Liver (tissue), 9 donors: ENCODE results near the gene MFRP. TPM values are rescaled to one million over a fixed set of nuclear protein-coding genes. Genes with fewer than 3 reads are reported as not detected.

Source experiments
- DNase-seq: peaks from one replicate; pipeline ENCODE4 v3.0.0-alpha.2; 2017; ENCODE audit warnings: low spot score
- H3K27ac ChIP-seq, 2 donors: one replicate each; pipeline ENCODE4 v1.7.0; 2013; ENCODE audit warnings: inconsistent platforms in 2 of 2, low read length in 2 of 2, control low read depth in 1 of 2, low read depth in 1 of 2, mild to moderate bottlenecking in 1 of 2
- H3K27me3 ChIP-seq, 4 donors: one replicate each; pipeline versions ENCODE4 v1.6.1 to v1.7.0; 2013; ENCODE audit warnings: low read length in 3 of 4, inconsistent platforms in 1 of 4, mild to moderate bottlenecking in 1 of 4, moderate library complexity in 1 of 4; ENCODE audit not compliant: control insufficient read depth in 4 of 4, insufficient read depth in 4 of 4
- H3K36me3 ChIP-seq, 4 donors: one replicate each; pipeline versions ENCODE4 v1.6.1 to v1.7.0; 2013; ENCODE audit warnings: low read length in 3 of 4, mild to moderate bottlenecking in 3 of 4, low read depth in 1 of 4, moderate library complexity in 1 of 4; ENCODE audit not compliant: control insufficient read depth in 4 of 4, insufficient read depth in 3 of 4
- H3K4me1 ChIP-seq, 4 donors: one replicate each; pipeline versions ENCODE4 v1.6.1 to v1.7.0; 2013; ENCODE audit warnings: low read length in 3 of 4, mild to moderate bottlenecking in 3 of 4, moderate library complexity in 1 of 4; ENCODE audit not compliant: control insufficient read depth in 4 of 4, insufficient read depth in 4 of 4
- H3K4me3 ChIP-seq, 3 donors: one replicate each; pipeline versions ENCODE4 v1.6.1 to v1.7.0; 2013; ENCODE audit warnings: low read length in 3 of 3, control low read depth in 1 of 3, low read depth in 1 of 3, mild to moderate bottlenecking in 1 of 3
- H3K9ac ChIP-seq, 2 donors: one replicate each; pipeline ENCODE4 v1.7.0; 2013; ENCODE audit warnings: low read length in 2 of 2, mild to moderate bottlenecking in 2 of 2, moderate library complexity in 2 of 2, control low read depth in 1 of 2, low read depth in 1 of 2
- H3K9me3 ChIP-seq, 4 donors: one replicate each; pipeline versions ENCODE4 v1.6.1 to v1.7.0; 2013; ENCODE audit warnings: low read length in 3 of 4; ENCODE audit not compliant: control insufficient read depth in 4 of 4
- ATF3 ChIP-seq: IDR thresholded peaks from 2 replicates; pipeline ENCODE4 v1.6.1; 2016; ENCODE audit warnings: antibody characterized with exemption
- FOXA1 ChIP-seq: IDR thresholded peaks from 2 replicates; pipeline ENCODE4 v1.6.1; 2016; ENCODE audit warnings: antibody characterized with exemption
- GABPA ChIP-seq, 2 donors: IDR thresholded peaks in 1 of 2; conservative IDR thresholded peaks in 1 of 2; 2 replicates each; pipeline ENCODE4 v1.6.1; 2016; ENCODE audit warnings: antibody characterized with exemption in 2 of 2, mild to moderate bottlenecking in 1 of 2, moderate library complexity in 1 of 2
- HNF4A ChIP-seq, 2 donors: conservative IDR thresholded peaks; 2 replicates each; pipeline ENCODE4 v1.6.1; 2016; ENCODE audit warnings: antibody characterized with exemption in 2 of 2, mild to moderate bottlenecking in 2 of 2
- HNF4G ChIP-seq: IDR thresholded peaks from 2 replicates; pipeline ENCODE4 v1.6.1; 2016; ENCODE audit warnings: antibody characterized with exemption
- JUND ChIP-seq, 2 donors: IDR thresholded peaks; 2 replicates each; pipeline ENCODE4 v1.6.1; 2016; ENCODE audit warnings: antibody characterized with exemption in 2 of 2
- MAX ChIP-seq: IDR thresholded peaks from 2 replicates; pipeline ENCODE4 v1.6.1; 2016; ENCODE audit warnings: antibody characterized with exemption
- RAD21 ChIP-seq, 2 donors: IDR thresholded peaks; 2 replicates each; pipeline ENCODE4 v1.6.1; 2016; ENCODE audit warnings: antibody characterized with exemption in 2 of 2, mild to moderate bottlenecking in 2 of 2
- RXRA ChIP-seq, 2 donors: IDR thresholded peaks; 2 replicates each; pipeline ENCODE4 v1.6.1; 2017 to 2018; ENCODE audit warnings: antibody characterized with exemption in 2 of 2, mild to moderate bottlenecking in 1 of 2
- TAF1 ChIP-seq: conservative IDR thresholded peaks from 2 replicates; pipeline ENCODE4 v1.6.1; 2016; ENCODE audit warnings: antibody characterized with exemption, mild to moderate bottlenecking
- YY1 ChIP-seq: IDR thresholded peaks from 2 replicates; pipeline ENCODE4 v1.6.1; 2016; ENCODE audit warnings: antibody characterized with exemption, mild to moderate bottlenecking
- WGBS: extraction: QIAGEN DNeasy Blood & Tissue Kit; methylation state at CpG from one replicate; pipeline ENCODE4 v1.1.7; 2013; 5-methylcytosine and 5-hydroxymethylcytosine counted together
- polyA plus RNA-seq, 2 donors: library from polyadenylated mRNA; stranded (reverse) in 1 of 2; unstranded in 1 of 2; fragments of 200-250 nt in 1 of 2; fragments of >200 nt in 1 of 2; fragmentation: Nextera tagmentation in 1 of 2; extraction: Ambion mirVana in 1 of 2; gene quantifications; one replicate each; pipeline versions ENCODE4 v1.2.1 to v1.2.3, GENCODE V29; 2013 to 2015
- total RNA-seq, 2 donors: library from RNA; depleted of rRNA; stranded (reverse); fragments of >200 nt; gene quantifications; one replicate each; pipeline ENCODE4 v1.2.3, GENCODE V29; 2014
- TF ChIP-seq, protein P1 (sequence below): IDR thresholded peaks from 2 replicates; pipeline ENCODE4 v1.6.1; 2016; ENCODE audit warnings: antibody characterized with exemption
- TF ChIP-seq, protein P2 (sequence below): fragments of 150-350 bp; IDR thresholded peaks from 2 replicates; pipeline ENCODE4 v1.5.1; 2017; ENCODE audit warnings: improper control_type of control experiment, low read depth, low read length; ENCODE audit not compliant: missing input control
- TF ChIP-seq, protein P3 (sequence below): IDR thresholded peaks from 2 replicates; pipeline ENCODE4 v1.6.1; 2016; ENCODE audit warnings: antibody characterized with exemption, mild to moderate bottlenecking
- donor health status: healthy.
- donor health status: healthy.
- donor health status: healthy.
- donor health status: healthy.
- donor health status: healthy.

MFRP gene
- not detected for total RNA-seq
- not detected for polyA plus RNA-seq

GRCh38 chr11:119346605-119347004 is at the start of gene MFRP:
Gene MFRP (minus strand): TSS chr11:119346705. CDS start chr11:119346513, 192 bp downstream.
- no peak within 1 kb of the TSS for H3K27ac ChIP-seq
- no peaks in the 10 kb centered on the region for H3K9me3 ChIP-seq

DNA sequence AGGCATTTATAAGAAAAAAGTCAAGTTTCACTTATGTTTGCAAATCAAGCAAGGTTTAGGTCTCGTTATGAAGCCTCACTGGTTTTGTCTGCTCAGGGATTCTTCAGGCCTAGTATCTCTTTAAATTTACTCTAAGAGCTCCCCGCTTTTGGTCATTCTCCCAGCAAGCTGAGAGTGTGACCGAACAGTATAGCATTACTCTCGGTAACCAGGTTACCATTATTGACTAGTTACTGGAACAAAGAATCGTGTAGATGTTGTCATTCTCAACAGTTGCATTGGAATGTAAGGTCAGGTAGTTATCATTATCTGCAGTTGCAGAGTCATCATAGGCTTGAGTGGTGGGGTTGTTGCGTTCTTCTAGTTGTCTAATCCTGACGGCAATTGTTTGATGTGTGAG is 44.8 kb upstream of the MFRP start:
- Histone ChIP-seq H3K27ac (no peak overlapping the region), H3K27me3 (no peaks in the 10 kb centered on the region), H3K4me3 (no peak overlapping the region), H3K9ac (no peak overlapping the region), H3K4me1 (no peaks in the 10 kb centered on the region), H3K36me3 (no peaks in the 10 kb centered on the region), H3K9me3 (no peaks in the 10 kb centered on the region)
- WGBS = 94% methylated on average over 7 of the region's 7 CpGs
- no peak for DNase-seq
- TF ChIP-seq MAX (no peak), RXRA (IDR thresholded peaks at IDR 0.05) (no peak), HNF4A (conservative IDR thresholded peaks at IDR 0.05) (no peak), FOXA1 (no peak), TAF1 (no peak), GABPA (IDR thresholded peaks at IDR 0.05 in 1 of 2, conservative IDR thresholded peaks at IDR 0.05 in 1 of 2) (no peak), ATF3 (no peak)
- TF ChIP-seq, protein P1, sequence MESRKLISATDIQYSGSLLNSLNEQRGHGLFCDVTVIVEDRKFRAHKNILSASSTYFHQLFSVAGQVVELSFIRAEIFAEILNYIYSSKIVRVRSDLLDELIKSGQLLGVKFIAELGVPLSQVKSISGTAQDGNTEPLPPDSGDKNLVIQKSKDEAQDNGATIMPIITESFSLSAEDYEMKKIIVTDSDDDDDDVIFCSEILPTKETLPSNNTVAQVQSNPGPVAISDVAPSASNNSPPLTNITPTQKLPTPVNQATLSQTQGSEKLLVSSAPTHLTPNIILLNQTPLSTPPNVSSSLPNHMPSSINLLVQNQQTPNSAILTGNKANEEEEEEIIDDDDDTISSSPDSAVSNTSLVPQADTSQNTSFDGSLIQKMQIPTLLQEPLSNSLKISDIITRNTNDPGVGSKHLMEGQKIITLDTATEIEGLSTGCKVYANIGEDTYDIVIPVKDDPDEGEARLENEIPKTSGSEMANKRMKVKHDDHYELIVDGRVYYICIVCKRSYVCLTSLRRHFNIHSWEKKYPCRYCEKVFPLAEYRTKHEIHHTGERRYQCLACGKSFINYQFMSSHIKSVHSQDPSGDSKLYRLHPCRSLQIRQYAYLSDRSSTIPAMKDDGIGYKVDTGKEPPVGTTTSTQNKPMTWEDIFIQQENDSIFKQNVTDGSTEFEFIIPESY = no peak
- TF ChIP-seq, protein P2, sequence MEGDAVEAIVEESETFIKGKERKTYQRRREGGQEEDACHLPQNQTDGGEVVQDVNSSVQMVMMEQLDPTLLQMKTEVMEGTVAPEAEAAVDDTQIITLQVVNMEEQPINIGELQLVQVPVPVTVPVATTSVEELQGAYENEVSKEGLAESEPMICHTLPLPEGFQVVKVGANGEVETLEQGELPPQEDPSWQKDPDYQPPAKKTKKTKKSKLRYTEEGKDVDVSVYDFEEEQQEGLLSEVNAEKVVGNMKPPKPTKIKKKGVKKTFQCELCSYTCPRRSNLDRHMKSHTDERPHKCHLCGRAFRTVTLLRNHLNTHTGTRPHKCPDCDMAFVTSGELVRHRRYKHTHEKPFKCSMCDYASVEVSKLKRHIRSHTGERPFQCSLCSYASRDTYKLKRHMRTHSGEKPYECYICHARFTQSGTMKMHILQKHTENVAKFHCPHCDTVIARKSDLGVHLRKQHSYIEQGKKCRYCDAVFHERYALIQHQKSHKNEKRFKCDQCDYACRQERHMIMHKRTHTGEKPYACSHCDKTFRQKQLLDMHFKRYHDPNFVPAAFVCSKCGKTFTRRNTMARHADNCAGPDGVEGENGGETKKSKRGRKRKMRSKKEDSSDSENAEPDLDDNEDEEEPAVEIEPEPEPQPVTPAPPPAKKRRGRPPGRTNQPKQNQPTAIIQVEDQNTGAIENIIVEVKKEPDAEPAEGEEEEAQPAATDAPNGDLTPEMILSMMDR = no peak

More at GRCh38 chr11:119346605-119347004, at the start of gene MFRP:
- no peaks in the 10 kb centered on the region for H3K27me3 ChIP-seq
- H3K4me1 ChIP-seq = no peaks in the 10 kb centered on the region
- H3K36me3 ChIP-seq = no peaks in the 10 kb centered on the region
- 69% methylated on average over 6 of the region's 6 CpGs for WGBS
- no peak within 1 kb of the TSS for H3K4me3 ChIP-seq
- TF ChIP-seq HNF4G (no peak), GABPA (IDR thresholded peaks at IDR 0.05 in 1 of 2, conservative IDR thresholded peaks at IDR 0.05 in 1 of 2) (no peak), MAX (no peak), YY1 (no peak), HNF4A (conservative IDR thresholded peaks at IDR 0.05) (no peak), FOXA1 (no peak), JUND (IDR thresholded peaks at IDR 0.05) (no peak), RAD21 (IDR thresholded peaks at IDR 0.05) (no peak)
- TF ChIP-seq, protein P1 = no peak
- TF ChIP-seq, protein P3, sequence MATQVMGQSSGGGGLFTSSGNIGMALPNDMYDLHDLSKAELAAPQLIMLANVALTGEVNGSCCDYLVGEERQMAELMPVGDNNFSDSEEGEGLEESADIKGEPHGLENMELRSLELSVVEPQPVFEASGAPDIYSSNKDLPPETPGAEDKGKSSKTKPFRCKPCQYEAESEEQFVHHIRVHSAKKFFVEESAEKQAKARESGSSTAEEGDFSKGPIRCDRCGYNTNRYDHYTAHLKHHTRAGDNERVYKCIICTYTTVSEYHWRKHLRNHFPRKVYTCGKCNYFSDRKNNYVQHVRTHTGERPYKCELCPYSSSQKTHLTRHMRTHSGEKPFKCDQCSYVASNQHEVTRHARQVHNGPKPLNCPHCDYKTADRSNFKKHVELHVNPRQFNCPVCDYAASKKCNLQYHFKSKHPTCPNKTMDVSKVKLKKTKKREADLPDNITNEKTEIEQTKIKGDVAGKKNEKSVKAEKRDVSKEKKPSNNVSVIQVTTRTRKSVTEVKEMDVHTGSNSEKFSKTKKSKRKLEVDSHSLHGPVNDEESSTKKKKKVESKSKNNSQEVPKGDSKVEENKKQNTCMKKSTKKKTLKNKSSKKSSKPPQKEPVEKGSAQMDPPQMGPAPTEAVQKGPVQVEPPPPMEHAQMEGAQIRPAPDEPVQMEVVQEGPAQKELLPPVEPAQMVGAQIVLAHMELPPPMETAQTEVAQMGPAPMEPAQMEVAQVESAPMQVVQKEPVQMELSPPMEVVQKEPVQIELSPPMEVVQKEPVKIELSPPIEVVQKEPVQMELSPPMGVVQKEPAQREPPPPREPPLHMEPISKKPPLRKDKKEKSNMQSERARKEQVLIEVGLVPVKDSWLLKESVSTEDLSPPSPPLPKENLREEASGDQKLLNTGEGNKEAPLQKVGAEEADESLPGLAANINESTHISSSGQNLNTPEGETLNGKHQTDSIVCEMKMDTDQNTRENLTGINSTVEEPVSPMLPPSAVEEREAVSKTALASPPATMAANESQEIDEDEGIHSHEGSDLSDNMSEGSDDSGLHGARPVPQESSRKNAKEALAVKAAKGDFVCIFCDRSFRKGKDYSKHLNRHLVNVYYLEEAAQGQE = no peak
- TF ChIP-seq, protein P2 = no peak
- no peak for DNase-seq
- no peak within 1 kb of the TSS for H3K9ac ChIP-seq
